GM19023 (cell line): ENCODE data around the gene PCDHB13.
"Not testable (repeated sequence)": the region's sequence is repeated elsewhere in the genome, so short reads cannot be mapped to it uniquely, and the experiment has no call there.

ENCODE experiments used
- ATAC-seq: cut with Tn5 transposase; IDR thresholded peaks from one replicate; pipeline ENCODE4 v1.9.1; 2021; ENCODE audit warnings: mild to moderate bottlenecking, moderate library complexity; ENCODE audit not compliant: unreplicated experiment

The PCDHB13 gene

DNA sequence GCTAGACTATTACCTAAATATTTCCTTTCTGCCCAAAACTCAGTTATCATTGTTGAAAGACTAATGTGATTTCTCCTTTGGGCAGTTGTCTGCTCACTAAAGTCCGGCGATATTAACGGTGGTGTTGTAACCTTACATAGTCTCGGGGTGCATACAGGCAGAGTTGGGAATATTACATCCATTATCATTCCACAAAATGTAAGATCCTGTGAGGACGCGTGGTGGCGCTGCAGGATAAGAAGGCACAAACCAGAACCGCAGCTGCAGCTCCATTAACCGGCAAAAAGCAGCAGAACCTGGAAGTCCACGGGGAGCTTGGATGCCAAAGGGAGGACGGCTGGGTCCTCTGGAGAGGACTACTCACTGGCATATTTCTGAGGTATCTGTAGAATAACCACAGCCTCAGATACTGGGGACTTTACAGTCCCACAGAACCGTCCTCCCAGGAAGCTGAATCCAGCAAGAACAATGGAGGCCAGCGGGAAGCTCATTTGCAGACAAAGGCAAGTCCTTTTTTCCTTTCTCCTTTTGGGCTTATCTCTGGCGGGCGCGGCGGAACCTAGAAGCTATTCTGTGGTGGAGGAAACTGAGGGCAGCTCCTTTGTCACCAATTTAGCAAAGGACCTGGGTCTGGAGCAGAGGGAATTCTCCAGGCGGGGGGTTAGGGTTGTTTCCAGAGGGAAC is at the start of gene PCDHB13:
Gene PCDHB13, plus strand, starts transcription at position 264 of the 684 bp plus-strand sequence. Its CDS starts 205 bp downstream, at position 469.
- ATAC-seq, result not testable (repeated sequence)

DNA sequence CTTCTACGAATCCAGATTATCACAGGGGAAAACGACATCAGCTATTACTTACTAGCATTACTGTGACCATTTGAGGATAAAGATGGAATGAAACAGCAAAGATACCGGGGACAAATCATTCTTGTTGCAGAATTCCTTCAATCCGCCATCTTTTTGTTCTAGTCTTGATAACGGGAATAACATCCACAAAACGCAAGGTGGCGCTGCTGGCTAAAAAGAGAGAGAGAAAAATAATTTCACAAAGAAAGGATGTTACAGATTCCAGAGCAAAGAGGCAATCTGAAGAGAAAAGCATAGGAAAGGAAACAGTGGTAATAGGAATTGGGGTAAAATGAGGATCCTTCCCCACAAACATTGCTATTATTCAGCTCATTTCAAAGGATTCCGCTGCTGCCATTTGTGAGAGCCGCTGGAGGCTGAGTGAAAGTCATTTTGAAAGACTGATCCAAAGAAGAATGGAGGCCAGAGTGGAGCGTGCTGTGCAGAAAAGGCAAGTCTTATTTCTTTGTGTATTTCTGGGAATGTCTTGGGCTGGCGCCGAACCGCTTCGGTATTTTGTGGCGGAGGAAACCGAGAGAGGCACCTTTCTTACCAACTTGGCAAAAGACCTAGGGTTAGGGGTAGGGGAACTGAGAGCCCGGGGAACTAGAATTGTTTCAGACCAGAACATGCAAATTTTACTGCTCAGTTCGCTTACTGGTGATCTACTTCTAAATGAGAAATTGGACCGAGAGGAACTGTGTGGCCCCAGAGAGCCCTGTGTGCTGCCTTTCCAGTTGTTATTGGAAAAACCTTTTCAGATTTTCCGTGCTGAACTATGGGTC is 41.1 kb upstream of the PCDHB13 start, which contains the start of gene PCDHB7:
Gene PCDHB7, plus strand, starts transcription at position 264 of the 824 bp plus-strand sequence. Its CDS starts 192 bp downstream, at position 456.
- ATAC-seq, result no peak

DNA sequence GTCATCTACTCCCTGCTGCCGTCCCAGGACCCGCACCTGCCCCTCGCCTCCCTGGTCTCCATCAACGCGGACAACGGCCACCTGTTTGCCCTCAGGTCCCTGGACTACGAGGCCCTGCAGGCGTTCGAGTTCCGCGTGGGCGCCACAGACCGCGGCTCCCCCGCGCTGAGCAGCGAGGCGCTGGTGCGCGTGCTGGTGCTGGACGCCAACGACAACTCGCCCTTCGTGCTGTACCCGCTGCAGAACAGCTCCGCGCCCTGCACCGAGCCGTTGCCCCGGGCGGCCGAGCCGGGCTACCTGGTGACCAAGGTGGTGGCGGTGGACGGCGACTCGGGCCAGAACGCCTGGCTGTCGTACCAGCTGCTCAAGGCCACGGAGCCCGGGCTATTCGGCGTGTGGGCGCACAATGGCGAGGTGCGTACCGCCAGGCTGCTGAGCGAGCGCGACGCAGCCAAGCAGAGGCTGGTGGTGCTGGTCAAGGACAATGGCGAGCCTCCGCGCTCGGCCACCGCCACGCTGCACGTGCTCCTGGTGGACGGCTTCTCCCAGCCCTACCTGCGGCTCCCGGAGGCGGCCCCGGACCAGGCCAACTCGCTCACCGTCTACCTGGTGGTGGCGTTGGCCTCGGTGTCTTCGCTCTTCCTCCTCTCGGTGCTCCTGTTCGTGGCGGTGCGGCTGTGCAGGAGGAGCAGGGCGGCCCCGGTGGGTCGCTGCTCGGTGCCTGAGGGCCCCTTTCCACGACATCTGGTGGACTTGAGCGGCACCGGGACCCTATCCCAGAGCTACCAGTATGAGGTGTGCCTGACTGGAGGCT is 39.2 kb upstream of the PCDHB13 start:
- ATAC-seq, result not testable (repeated sequence)

DNA sequence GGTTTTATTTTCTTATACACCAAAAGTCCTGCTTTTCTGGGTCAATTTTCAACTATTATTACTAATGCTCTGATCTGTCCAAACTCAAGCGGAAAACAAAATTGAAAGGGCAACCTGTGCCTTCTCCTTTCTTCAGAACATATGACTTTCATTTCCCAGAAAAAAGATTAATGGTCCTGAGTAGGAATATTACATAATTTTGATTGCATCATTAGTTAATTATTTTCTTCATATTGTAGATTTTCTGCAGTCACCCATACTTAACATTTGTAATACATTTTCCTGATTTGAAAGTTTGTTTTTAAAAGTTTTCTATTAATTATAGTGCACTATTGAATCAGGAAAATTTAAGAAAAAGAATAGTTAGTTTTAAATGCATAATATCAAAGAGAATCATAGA is 37.8 kb upstream of the PCDHB13 start:
- ATAC-seq, result no peak

DNA sequence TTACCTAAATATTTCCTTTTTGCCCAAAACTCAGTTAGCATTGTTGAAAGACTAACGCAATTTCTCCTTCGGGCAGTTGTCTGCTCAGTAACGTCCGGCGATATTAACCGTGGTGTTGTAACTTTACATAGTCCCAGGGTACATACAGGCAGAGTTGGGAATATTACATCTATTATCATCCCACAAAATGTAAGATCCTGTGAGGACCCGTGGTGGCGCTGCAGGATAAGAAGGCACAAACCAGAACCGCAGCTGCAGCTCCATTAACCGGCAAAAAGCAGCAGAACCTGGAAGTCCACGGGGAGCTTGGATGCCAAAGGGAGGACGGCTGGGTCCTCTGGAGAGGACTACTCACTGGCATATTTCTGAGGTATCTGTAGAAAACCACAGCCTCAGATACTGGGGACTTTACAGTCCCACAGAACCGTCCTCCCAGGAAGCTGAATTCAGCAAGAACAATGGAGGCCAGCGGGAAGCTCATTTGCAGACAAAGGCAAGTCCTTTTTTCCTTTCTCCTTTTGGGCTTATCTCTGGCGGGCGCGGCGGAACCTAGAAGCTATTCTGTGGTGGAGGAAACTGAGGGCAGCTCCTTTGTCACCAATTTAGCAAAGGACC is 36.0 kb upstream of the PCDHB13 start, which contains the start of gene PCDHB8:
Gene PCDHB8, plus strand, starts transcription at position 214 of the 615 bp plus-strand sequence. Its CDS starts 245 bp downstream, at position 459.
- ATAC-seq, result not testable (repeated sequence)

DNA sequence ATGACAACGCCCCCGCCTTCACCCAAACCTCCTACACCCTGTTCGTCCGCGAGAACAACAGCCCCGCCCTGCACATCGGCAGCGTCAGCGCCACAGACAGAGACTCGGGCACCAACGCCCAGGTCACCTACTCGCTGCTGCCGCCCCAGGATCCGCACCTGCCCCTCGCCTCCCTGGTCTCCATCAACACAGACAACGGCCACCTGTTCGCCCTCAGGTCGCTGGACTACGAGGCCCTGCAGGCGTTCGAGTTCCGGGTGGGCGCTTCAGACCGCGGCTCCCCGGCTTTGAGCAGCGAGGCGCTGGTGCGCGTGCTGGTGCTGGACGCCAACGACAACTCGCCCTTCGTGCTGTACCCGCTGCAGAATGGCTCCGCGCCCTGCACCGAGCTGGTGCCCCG is 34.3 kb upstream of the PCDHB13 start:
- ATAC-seq, result not testable (repeated sequence)

DNA sequence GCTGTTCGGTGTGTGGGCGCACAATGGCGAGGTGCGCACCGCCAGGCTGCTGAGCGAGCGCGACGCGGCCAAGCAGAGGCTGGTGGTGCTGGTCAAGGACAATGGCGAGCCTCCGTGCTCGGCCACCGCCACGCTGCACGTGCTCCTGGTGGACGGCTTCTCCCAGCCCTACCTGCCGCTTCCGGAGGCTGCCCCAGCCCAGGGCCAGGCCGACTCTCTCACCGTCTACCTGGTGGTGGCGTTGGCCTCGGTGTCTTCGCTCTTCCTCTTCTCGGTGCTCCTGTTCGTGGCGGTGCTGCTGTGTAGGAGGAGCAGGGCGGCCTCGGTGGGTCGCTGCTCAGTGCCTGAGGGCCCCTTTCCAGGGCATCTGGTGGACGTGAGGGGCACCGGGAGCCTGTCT is 33.8 kb upstream of the PCDHB13 start:
- not testable (repeated sequence) for ATAC-seq

DNA sequence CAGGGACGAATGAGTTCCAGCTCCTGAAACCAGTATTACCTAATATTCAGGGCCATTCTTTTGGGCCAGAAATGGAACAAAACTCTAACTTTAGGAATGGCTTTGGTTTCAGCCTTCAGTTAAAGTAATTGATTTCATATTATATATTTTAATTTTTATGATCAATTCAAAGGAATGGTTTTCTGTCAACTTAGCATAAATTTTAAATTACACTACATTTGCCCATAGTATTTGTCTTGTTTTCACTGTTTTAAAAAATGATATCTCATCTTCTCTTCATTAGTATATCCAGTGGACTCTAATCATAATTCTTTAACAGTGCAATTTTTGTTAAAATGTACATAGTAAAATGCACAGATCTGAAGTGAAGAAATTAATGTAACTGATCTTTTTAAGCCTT is 33.4 kb upstream of the PCDHB13 start:
- no peak for ATAC-seq

DNA sequence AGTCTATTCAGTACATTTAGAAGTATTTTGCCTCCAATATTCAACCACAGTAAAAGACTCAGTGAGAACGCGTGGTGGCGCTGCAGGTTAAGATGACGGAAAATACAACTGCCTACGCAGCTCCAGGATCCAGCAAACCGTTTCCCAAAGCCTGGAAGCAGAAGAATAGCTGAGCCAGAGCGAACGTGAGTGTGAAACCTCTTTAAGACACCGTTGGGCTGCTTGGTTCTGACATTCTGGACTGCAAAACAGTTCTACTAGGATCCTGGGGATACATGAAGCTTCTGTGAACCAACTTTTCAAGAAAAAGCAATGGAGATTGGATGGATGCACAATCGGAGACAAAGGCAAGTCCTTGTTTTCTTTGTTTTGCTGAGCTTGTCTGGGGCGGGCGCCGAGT is 31.5 kb upstream of the PCDHB13 start, which contains the start of gene PCDHB16:
Gene PCDHB16, plus strand, starts transcription at position 140 of the 400 bp plus-strand sequence. Its CDS starts 173 bp downstream, at position 313.
- no peak for ATAC-seq

DNA sequence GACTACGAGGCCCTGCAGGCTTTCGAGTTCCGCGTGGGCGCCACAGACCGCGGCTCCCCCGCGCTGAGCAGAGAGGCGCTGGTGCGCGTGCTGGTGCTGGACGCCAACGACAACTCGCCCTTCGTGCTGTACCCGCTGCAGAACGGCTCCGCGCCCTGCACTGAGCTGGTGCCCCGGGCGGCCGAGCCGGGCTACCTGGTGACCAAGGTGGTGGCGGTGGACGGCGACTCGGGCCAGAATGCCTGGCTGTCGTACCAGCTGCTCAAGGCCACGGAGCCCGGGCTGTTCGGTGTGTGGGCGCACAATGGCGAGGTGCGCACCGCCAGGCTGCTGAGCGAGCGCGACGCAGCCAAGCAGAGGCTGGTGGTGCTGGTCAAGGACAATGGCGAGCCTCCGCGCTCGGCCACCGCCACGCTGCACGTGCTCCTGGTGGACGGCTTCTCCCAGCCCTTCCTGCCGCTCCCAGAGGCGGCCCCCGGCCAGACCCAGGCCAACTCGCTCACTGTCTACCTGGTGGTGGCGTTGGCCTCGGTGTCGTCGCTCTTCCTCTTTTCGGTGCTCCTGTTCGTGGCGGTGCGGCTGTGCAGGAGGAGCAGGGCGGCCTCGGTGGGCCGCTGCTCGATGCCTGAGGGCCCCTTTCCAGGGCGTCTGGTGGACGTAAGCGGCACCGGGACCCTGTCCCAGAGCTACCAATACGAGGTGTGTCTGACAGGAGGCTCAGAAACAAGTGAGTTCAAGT is 29.4 kb upstream of the PCDHB13 start:
- not testable (repeated sequence) for ATAC-seq

DNA sequence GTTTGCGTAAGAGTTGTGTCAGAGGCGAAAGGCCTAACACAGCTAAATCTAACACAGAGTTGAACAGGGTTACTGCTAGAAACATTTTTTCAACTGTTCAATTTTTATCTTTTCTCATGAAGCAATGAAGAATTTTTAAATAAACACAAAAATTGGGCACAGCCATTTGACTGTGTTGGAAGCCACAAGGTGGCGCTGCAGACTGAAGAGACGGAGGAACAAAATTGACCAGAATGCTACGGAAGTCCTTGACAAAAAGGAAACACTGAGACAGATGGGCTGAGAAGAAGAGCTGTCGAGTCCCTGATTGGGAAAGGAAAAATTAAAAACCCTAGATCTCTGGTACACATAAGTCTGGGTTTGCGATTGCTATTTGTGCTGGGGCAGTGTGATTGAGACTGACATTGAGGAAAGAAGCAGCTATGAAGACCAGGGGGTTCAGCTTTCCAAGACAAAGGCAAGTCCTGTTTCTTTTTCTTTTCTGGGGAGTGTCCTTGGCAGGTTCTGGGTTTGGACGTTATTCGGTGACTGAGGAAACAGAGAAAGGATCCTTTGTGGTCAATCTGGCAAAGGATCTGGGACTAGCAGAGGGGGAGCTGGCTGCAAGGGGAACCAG is 26.7 kb upstream of the PCDHB13 start, which contains the start of gene PCDHB9:
Gene PCDHB9, plus strand, starts transcription at position 265 of the 616 bp plus-strand sequence. Its CDS starts 158 bp downstream, at position 423.
- ATAC-seq, result no peak

DNA sequence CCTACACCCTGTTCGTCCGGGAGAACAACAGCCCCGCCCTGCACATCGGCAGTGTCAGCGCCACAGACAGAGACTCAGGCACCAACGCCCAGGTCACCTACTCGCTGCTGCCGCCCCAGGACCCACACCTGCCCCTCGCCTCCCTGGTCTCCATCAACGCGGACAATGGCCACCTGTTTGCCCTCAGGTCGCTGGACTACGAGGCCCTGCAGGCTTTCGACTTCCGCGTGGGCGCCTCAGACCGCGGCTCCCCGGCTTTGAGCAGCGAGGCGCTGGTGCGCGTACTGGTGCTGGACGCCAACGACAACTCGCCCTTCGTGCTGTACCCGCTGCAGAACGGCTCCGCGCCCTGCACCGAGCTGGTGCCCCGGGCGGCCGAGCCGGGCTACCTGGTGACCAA is 25.0 kb upstream of the PCDHB13 start:
- not testable (repeated sequence) for ATAC-seq

DNA sequence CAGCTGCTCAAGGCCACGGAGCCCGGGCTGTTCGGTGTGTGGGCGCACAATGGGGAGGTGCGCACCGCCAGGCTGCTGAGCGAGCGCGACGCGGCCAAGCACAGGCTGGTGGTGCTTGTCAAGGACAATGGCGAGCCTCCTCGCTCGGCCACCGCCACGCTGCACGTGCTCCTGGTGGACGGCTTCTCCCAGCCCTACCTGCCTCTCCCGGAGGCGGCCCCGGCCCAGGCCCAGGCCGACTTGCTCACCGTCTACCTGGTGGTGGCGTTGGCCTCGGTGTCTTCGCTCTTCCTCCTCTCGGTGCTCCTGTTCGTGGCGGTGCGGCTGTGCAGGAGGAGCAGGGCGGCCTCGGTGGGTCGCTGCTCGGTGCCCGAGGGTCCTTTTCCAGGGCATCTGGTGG is 24.6 kb upstream of the PCDHB13 start:
- ATAC-seq, result not testable (repeated sequence)

DNA sequence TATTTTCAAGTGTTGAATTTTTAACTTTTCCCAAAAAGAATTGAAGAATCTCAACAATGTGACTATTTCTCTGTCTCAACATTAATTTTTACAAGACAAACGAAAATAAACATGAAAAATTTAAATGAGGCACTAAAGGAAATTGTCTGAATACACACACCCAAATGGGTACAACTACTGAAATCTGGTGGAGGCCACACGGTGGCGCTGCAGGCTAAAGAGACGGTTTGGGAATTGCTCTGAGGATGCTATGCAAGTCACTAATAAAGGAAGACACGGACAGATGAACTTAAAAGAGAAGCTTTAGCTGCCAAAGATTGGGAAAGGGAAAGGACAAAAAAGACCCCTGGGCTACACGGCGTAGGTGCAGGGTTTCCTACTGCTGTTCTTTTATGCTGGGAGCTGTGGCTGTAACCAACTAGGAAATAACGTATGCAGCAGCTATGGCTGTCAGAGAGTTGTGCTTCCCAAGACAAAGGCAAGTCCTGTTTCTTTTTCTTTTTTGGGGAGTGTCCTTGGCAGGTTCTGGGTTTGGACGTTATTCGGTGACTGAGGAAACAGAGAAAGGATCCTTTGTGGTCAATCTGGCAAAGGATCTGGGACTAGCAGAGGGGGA is 21.5 kb upstream of the PCDHB13 start, which contains the start of gene PCDHB10:
Gene PCDHB10, plus strand, starts transcription at position 244 of the 616 bp plus-strand sequence. Its CDS starts 200 bp downstream, at position 444.
- no peak for ATAC-seq

DNA sequence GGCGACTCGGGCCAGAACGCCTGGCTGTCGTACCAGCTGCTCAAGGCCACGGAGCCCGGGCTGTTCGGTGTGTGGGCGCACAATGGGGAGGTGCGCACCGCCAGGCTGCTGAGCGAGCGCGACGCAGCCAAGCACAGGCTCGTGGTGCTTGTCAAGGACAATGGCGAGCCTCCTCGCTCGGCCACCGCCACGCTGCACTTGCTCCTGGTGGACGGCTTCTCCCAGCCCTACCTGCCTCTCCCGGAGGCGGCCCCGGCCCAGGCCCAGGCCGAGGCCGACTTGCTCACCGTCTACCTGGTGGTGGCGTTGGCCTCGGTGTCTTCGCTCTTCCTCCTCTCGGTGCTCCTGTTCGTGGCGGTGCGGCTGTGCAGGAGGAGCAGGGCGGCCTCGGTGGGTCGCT is 19.4 kb upstream of the PCDHB13 start:
- ATAC-seq, result not testable (repeated sequence)

DNA sequence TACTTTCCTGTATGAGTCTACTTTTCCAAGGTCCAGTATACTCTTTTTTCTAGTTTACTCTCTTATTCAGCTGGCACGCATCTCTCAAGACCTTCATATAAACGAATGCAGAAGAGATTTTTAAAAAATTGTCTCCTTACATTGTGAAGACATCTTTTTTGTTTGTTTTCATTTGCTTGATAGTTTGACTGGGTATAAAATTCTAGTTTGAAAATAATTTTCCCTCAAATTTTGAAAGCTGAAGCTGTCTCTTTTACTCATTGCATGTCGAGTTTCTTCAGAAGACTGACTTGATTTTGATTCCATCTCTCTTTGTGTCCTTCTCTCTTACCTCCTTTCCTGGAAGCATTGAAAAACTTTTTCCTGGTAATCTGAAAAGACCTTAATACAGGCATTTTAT is 17.4 kb upstream of the PCDHB13 start:
- ATAC-seq, result no peak

DNA sequence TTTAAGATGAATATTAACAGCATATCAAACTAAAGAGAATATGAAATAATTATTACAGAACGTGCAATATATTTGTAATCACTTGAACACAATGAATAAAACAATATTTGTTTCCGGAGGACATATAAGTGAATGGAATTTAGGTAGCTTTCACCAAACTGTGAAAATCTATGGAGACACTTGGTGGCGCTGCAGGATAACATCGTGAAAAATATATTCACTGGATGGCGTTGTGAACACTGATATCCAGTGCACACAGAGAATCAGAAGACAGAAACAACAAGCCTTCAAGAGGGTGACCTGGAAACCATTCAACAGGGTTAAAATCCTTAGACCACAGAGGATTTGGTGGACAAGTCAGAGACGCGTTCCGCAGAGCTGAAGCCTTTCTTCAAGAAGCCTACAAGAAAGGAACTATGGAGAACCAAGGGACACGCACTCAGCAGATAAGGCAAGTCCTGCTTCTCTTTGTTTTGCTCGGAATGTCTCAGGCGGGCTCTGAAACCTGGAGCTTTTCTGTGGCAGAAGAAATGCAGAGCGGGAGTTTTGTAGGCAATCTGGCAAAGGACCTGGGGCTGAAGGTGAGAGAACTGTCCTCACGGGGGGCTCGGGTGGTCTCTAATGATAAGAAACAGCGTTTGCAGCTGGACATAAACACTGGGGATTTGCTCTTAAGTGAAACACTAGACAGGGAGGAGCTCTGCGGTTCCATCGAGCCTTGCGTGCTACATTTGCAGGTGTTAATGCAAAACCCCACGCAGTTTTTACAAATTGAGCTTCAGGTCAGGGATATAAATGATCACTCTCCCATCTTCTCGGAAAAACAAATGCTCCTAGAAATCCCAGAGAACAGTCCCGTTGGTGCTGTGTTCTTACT is 14.1 kb upstream of the PCDHB13 start, which contains the start of gene PCDHB11:
Gene PCDHB11, plus strand, starts transcription at position 269 of the 877 bp plus-strand sequence. Its CDS starts 148 bp downstream, at position 417.
- ATAC-seq, result no peak
